HEK293 (cell line): Measurements from ENCODE around the gene MDFI.

ENCODE experiments used
- BCL11B ChIP-seq: fragments of 450-650 bp; formaldehyde crosslinking; IDR thresholded peaks from 2 replicates; pipeline ENCODE4 v1.5.1; 2016; ENCODE audit warnings: low read depth, missing biosample characterization, missing genetic modification characterization
- BCL6B ChIP-seq: fragments of 450-650 bp; formaldehyde crosslinking; IDR thresholded peaks from 2 replicates; pipeline ENCODE4 v1.5.1; 2017; ENCODE audit warnings: missing biosample characterization, missing genetic modification characterization
- CTCF ChIP-seq: fragments of 450-650 bp; formaldehyde crosslinking; IDR thresholded peaks from 2 replicates; pipeline ENCODE4 v1.5.1; 2016; ENCODE audit warnings: missing biosample characterization, missing genetic modification characterization
- KLF16 ChIP-seq: fragments of 450-650 bp; formaldehyde crosslinking; IDR thresholded peaks from 2 replicates; pipeline ENCODE4 v1.5.1; 2017; ENCODE audit warnings: missing biosample characterization, missing genetic modification characterization
- ZBTB7A ChIP-seq: fragments of 450-650 bp; formaldehyde crosslinking; IDR thresholded peaks from 2 replicates; pipeline ENCODE4 v1.5.1; 2016; ENCODE audit warnings: low read depth, missing biosample characterization, missing genetic modification characterization
- ZNF488 ChIP-seq: fragments of 450-650 bp; formaldehyde crosslinking; IDR thresholded peaks from 2 replicates; pipeline ENCODE4 v1.5.1; 2016; ENCODE audit warnings: missing biosample characterization, missing genetic modification characterization
- ZNF660 ChIP-seq: fragments of 450-650 bp; IDR thresholded peaks from 2 replicates; pipeline ENCODE4 v1.5.1; 2018; ENCODE audit warnings: missing biosample characterization, mild to moderate bottlenecking, missing genetic modification characterization
- ZNF776 ChIP-seq: fragments of 450-650 bp; formaldehyde crosslinking; IDR thresholded peaks from 2 replicates; pipeline ENCODE4 v1.5.0; 2017; ENCODE audit warnings: missing biosample characterization, missing genetic modification characterization, borderline replicate concordance

GRCh38 chr6:41685641-41686380, 47.5 kb downstream of the MDFI start:
- TF ChIP-seq BCL6B (tag by site-specific recombination) (no peak), KLF16 (tag by site-specific recombination) (no peak), ZBTB7A (tag by site-specific recombination) (no peak), BCL11B (tag by site-specific recombination) (no peak), ZNF488 (tag by site-specific recombination) (no peak), ZNF660 (no peak), ZNF776 (tag by site-specific recombination) (no peak), CTCF (tag by site-specific recombination) (no peak)
